SK-N-SH (cell line): ENCODE results near the gene ARHGEF10L. TPM values are rescaled to one million over a fixed set of nuclear protein-coding genes. Genes with fewer than 3 reads are reported as not detected.

ENCODE experiments used
- CTCF ChIA-PET: fragments of 300-600, 350-600 bp; formaldehyde crosslinking; extraction: SDS; loops from one replicate; lab custom pipeline; 2021; lab: Yijun Ruan, JAX
- POLR2A ChIA-PET: fragments of 350-600 bp; sonication (Branson Sonifier 250); formaldehyde crosslinking; extraction: SDS; loops from one replicate; lab custom pipeline; 2020; ENCODE audit warnings: antibody characterized with exemption, inconsistent platforms; lab: Yijun Ruan, JAX
- DNase-seq: peaks from one replicate; pipeline ENCODE4 v3.0.0; 2012
- H2AFZ ChIP-seq: fragments of 200-600 bp; sonication (generic); 2 replicates; pipeline ENCODE4 v1.8.1; 2016; ENCODE audit warnings: antibody characterized with exemption, mild to moderate bottlenecking, low read depth
- H3F3A ChIP-seq: fragments of 200-600 bp; sonication (generic); replicated peaks from 2 replicates; pipeline ENCODE3; 2016; ENCODE audit warnings: antibody characterized with exemption, mild to moderate bottlenecking; ENCODE audit not compliant: insufficient read depth
- H3K27ac ChIP-seq, 2 experiments: fragments of 200-500 bp in 1 of 2; fragments of 200-600 bp in 1 of 2; sonication (Bioruptor generic) in 1 of 2; sonication (generic), shearing (Covaris generic) in 1 of 2; 2 replicates each; pipeline versions ENCODE4 v1.5.1 to v1.6.1; 2014 to 2016; ENCODE audit warnings: low read depth in 2 of 2, inconsistent platforms in 1 of 2, low read length in 1 of 2, mild to moderate bottlenecking in 1 of 2, mixed read lengths in 1 of 2
- H3K27me3 ChIP-seq: fragments of 200-600 bp; sonication (generic), shearing (Covaris generic); 2 replicates; pipeline ENCODE4 v1.6.1; 2016; ENCODE audit warnings: mixed run types; ENCODE audit not compliant: insufficient read depth
- H3K36me3 ChIP-seq, 2 experiments: fragments of 200-500 bp in 1 of 2; fragments of 200-600 bp in 1 of 2; sonication (Bioruptor generic) in 1 of 2; sonication (generic) in 1 of 2; replicated peaks in 1 of 2; 2 replicates each; pipeline versions ENCODE3 to v1.5.1; 2014 to 2016; ENCODE audit warnings: low read length in 1 of 2, mild to moderate bottlenecking in 1 of 2; ENCODE audit not compliant: insufficient read depth in 2 of 2, control insufficient read depth in 1 of 2
- H3K4me1 ChIP-seq, 2 experiments: fragments of 200-500 bp in 1 of 2; fragments of 200-600 bp in 1 of 2; sonication (Bioruptor generic) in 1 of 2; sonication (generic), shearing (Covaris generic) in 1 of 2; 2 replicates each; pipeline versions ENCODE4 v1.5.1 to v1.6.1; 2014 to 2016; ENCODE audit warnings: low read depth in 1 of 2, low read length in 1 of 2, mixed run types in 1 of 2; ENCODE audit not compliant: insufficient read depth in 2 of 2, control insufficient read depth in 1 of 2
- H3K4me2 ChIP-seq: fragments of 200-600 bp; sonication (generic), shearing (Covaris generic); 2 replicates; pipeline ENCODE4 v1.6.1; 2017; ENCODE audit warnings: mixed run types
- H3K4me3 ChIP-seq, 2 experiments: fragments of 200-500 bp in 1 of 2; fragments of 200-600 bp in 1 of 2; sonication (Bioruptor generic) in 1 of 2; sonication (generic), shearing (Covaris generic) in 1 of 2; 2 replicates each; pipeline versions ENCODE4 v1.5.1 to v1.8.1; 2014 to 2016; ENCODE audit warnings: low read depth in 2 of 2, inconsistent platforms in 1 of 2, low read length in 1 of 2, mild to moderate bottlenecking in 1 of 2, mixed read lengths in 1 of 2, moderate library complexity in 1 of 2
- H3K79me2 ChIP-seq: fragments of 200-600 bp; sonication (generic); 2 replicates; pipeline ENCODE4 v1.8.1; 2017; ENCODE audit warnings: mild to moderate bottlenecking; ENCODE audit not compliant: insufficient read depth
- H3K9ac ChIP-seq: fragments of 200-600 bp; sonication (generic); 2 replicates; pipeline ENCODE4 v1.6.1; 2017; ENCODE audit warnings: mixed run types
- H3K9me2 ChIP-seq: fragments of 200-600 bp; sonication (generic); 2 replicates; pipeline ENCODE4 v1.6.1; 2017; ENCODE audit warnings: mixed run types
- H3K9me3 ChIP-seq: fragments of 200-600 bp; sonication (generic); 2 replicates; pipeline ENCODE4 v1.6.1; 2017; ENCODE audit warnings: mixed run types, mild to moderate bottlenecking, moderate library complexity
- H4K20me1 ChIP-seq: fragments of 200-600 bp; sonication (generic); 2 replicates; pipeline ENCODE4 v1.6.1; 2017; ENCODE audit warnings: mild to moderate bottlenecking, mixed run types; ENCODE audit not compliant: insufficient read depth
- CTCF ChIP-seq: fragments of 200-600 bp; sonication (generic); IDR thresholded peaks from 2 replicates; pipeline ENCODE4 v1.6.1; 2017; ENCODE audit warnings: antibody characterized with exemption, mild to moderate bottlenecking, moderate library complexity
- ELF1 ChIP-seq: IDR thresholded peaks from 2 replicates; pipeline ENCODE4 v1.4.0; 2012
- EP300 ChIP-seq, 2 experiments: IDR thresholded peaks; 2 replicates each; pipeline versions ENCODE4 v1.4.0 to v1.6.1; 2012; ENCODE audit warnings: borderline replicate concordance in 1 of 2, low read depth in 1 of 2, low read length in 1 of 2
- FOXJ3 ChIP-seq: sonication (generic); formaldehyde crosslinking; IDR thresholded peaks from 2 replicates; pipeline ENCODE4 v1.5.1; 2020; ENCODE audit warnings: mild to moderate bottlenecking, missing genetic modification reagents
- GABPA ChIP-seq: IDR thresholded peaks from 2 replicates; pipeline ENCODE4 v1.4.0; 2012; ENCODE audit warnings: low read depth, mild to moderate bottlenecking
- GATA2 ChIP-seq: sonication (generic); formaldehyde crosslinking; IDR thresholded peaks from 2 replicates; pipeline ENCODE4 v1.5.0; 2020; ENCODE audit warnings: mild to moderate bottlenecking, missing genetic modification reagents
- RCOR1 ChIP-seq: fragments of 150-350 bp; IDR thresholded peaks from 2 replicates; pipeline ENCODE4 v1.6.1; 2017; ENCODE audit warnings: antibody characterized with exemption, low read length
- SMC3 ChIP-seq: IDR thresholded peaks from 2 replicates; pipeline ENCODE4 v1.6.1; 2012; ENCODE audit warnings: low read depth, low read length, improper control_type of control experiment
- USF2 ChIP-seq: fragments of 150-350 bp; IDR thresholded peaks from 2 replicates; pipeline ENCODE4 v1.6.1; 2017; ENCODE audit warnings: antibody characterized with exemption, low read length, low read depth, borderline replicate concordance
- WGBS: methylation state at CpG from one replicate; pipeline ENCODE4 v1.1.6; 2017; ENCODE audit warnings: low lambda C conversion rate; 5-methylcytosine and 5-hydroxymethylcytosine counted together
- polyA plus RNA-seq, 3 experiments: library from polyadenylated mRNA; depleted of rRNA; stranded (reverse); fragments of >200 nt; gene quantifications; 2 replicates each; pipeline ENCODE4 v1.2.3, GENCODE V29; 2012

The ARHGEF10L gene
- polyA plus RNA-seq, 1 of the 3 experiments (the other 2 are of a cell fraction), result 12.5 TPM

GRCh38 chr1:17570228-17570627 lies 30.7 kb downstream of the ARHGEF10L start:
- peaks cover 57% of the 10 kb centered on the region for H3K79me2 ChIP-seq
- 92% methylated on average over 3 of the region's 3 CpGs for WGBS
- H4K20me1 ChIP-seq, result peaks cover 3% of the 10 kb centered on the region; the same call in 1 of the 2 replicates
- peak overlapping the region; percentile 70; the same call in 1 of the 2 replicates for H3K4me2 ChIP-seq
- peaks cover 12 to 48% of the 10 kb centered on the region in 2 experiments; a peak in 3 of 4 replicates for H3K4me1 ChIP-seq
- no peak overlapping the region for H3K4me3 ChIP-seq
- H2AFZ ChIP-seq, result no peak overlapping the region
- no peaks in the 10 kb centered on the region for H3K27me3 ChIP-seq
- no peaks in the 10 kb centered on the region for H3K36me3 ChIP-seq
- H3K27ac ChIP-seq, result peak overlapping the region; percentile 59 to 99; a peak in 3 of 4 replicates
- TF ChIP-seq RCOR1, result no peak
- TF ChIP-seq GATA2 (CRISPR knock-in tag), result no peak
- TF ChIP-seq GABPA, result no peak
- TF ChIP-seq ELF1, result no peak
- TF ChIP-seq USF2, result no peak
- no peak for TF ChIP-seq FOXJ3 (CRISPR knock-in tag)
- no peaks in the 10 kb centered on the region for H3K9me2 ChIP-seq
- DNase-seq, result no peak
- no peaks in the 10 kb centered on the region for H3K9me3 ChIP-seq
- peak overlapping the region; percentile 67; the same call in 1 of the 2 replicates for H3K9ac ChIP-seq
- ChIA-PET CTCF (interaction anchor here (3.5 kb wide), 1 partner anchor 36 kb away, joined by 14 read pairs; no protein-coding TSS in a partner anchor), POLR2A (no interaction called here)
- peaks cover 13% of the 10 kb centered on the region for H3F3A ChIP-seq

GRCh38 chr1:17572264-17572985 lies 32.9 kb downstream of the ARHGEF10L start:
- Histone ChIP-seq H2AFZ (no peak overlapping the region), H3K4me1 (peaks cover 12 to 41% of the 10 kb centered on the region in 2 experiments; a peak in 3 of 4 replicates), H3K27me3 (no peaks in the 10 kb centered on the region), H3K4me2 (no peak overlapping the region), H3K9ac (no peak overlapping the region), H3F3A (peaks cover 13% of the 10 kb centered on the region), H3K36me3 (no peaks in the 10 kb centered on the region), H3K9me2 (no peaks in the 10 kb centered on the region), H3K27ac (no peak overlapping the region), H4K20me1 (peaks cover 6% of the 10 kb centered on the region; the same call in 1 of the 2 replicates), H3K79me2 (peaks cover 52% of the 10 kb centered on the region), H3K4me3 (no peak overlapping the region), H3K9me3 (no peaks in the 10 kb centered on the region)
- ChIA-PET CTCF (interaction anchor here (0.6 to 5.8 kb wide), 17 partner anchors 8 to 181 kb away, joined by 3 to 42 read pairs (median 3); no protein-coding TSS in a partner anchor), POLR2A (interaction anchor here (1.4 kb wide), 1 partner anchor 15 kb away, joined by 3 read pairs; no protein-coding TSS in a partner anchor)
- DNase-seq, result no peak
- WGBS, result 99% methylated on average over 9 of the region's 9 CpGs
- TF ChIP-seq CTCF (peak; percentile 40), EP300 (IDR thresholded peaks at IDR 0.05; ENCODE audit: borderline replicate concordance in 1 of 2, low read depth in 1 of 2, low read length in 1 of 2) (no peak), USF2 (no peak), SMC3 (0 out of 2 replicates have a peak, but pooled peaks have one; percentile 7)
